Naive B cell (primary cell): Measurements from ENCODE around the gene USP20. TPM values are rescaled to one million over a fixed set of nuclear protein-coding genes. Genes with fewer than 3 reads are reported as not detected.
"Not testable (repeated sequence)": the region's sequence is repeated elsewhere in the genome, so short reads cannot be mapped to it uniquely, and the experiment has no call there.

Experiments
- ATAC-seq, 2 donors: fragments of 150-1000 bp; cut with Tn5 transposase; 2 replicates each; pipeline ENCODE4 v1.10.0; 2021; ENCODE audit warnings: low read depth in 2 of 2, mild to moderate bottlenecking in 2 of 2, moderate library complexity in 2 of 2
- DNase-seq: peaks from one replicate; pipeline ENCODE4 v3.0.0; 2022
- H3K27ac Mint-ChIP-seq, 6 donors: one replicate each; pipeline ENCODE4 v1.8.0; 2020 to 2022; ENCODE audit warnings: mild to moderate bottlenecking in 6 of 6, mixed read lengths in 6 of 6, moderate library complexity in 5 of 6, inconsistent platforms in 2 of 6
- H3K27me3 Mint-ChIP-seq, 3 donors: one replicate each; pipeline ENCODE4 v1.8.0; 2021 to 2022; ENCODE audit warnings: mixed read lengths in 3 of 3, mild to moderate bottlenecking in 1 of 3
- H3K36me3 Mint-ChIP-seq, 2 donors: one replicate each; pipeline ENCODE4 v1.8.0; 2020 to 2022; ENCODE audit warnings: mixed read lengths in 2 of 2, inconsistent platforms in 1 of 2, mild to moderate bottlenecking in 1 of 2
- H3K4me1 Mint-ChIP-seq, 3 donors: one replicate each; pipeline ENCODE4 v1.8.0; 2020 to 2022; ENCODE audit warnings: mixed read lengths in 3 of 3, inconsistent platforms in 1 of 3, mild to moderate bottlenecking in 1 of 3, moderate library complexity in 1 of 3
- H3K4me3 Mint-ChIP-seq, 8 donors: one replicate each; pipeline ENCODE4 v1.8.0; 2020 to 2022; ENCODE audit warnings: mild to moderate bottlenecking in 8 of 8, mixed read lengths in 8 of 8, moderate library complexity in 8 of 8, inconsistent platforms in 2 of 8
- H3K9me3 Mint-ChIP-seq, 7 donors: one replicate each; pipeline ENCODE4 v1.8.0; 2020 to 2022; ENCODE audit warnings: mixed read lengths in 7 of 7, mild to moderate bottlenecking in 5 of 7, inconsistent platforms in 2 of 7, moderate library complexity in 1 of 7
- polyA plus RNA-seq, 6 donors: library from polyadenylated mRNA; unstranded; fragments of 300-500 nt; fragmentation: Illumina TruSeq; gene quantifications; one replicate each; pipeline ENCODE4 v1.2.3, GENCODE V29; 2021; ENCODE audit warnings: low read depth in 6 of 6

Gene USP20
- 10 to 100 TPM; 12.7 to 23.9 (median 14.9) TPM for polyA plus RNA-seq

- H3K36me3 Mint-ChIP-seq = no peaks in the 10 kb centered on the region
- peak within 1 kb of the TSS; percentile 96 to 100 (median 98) for H3K27ac Mint-ChIP-seq
- H3K4me1 Mint-ChIP-seq = peaks cover 41 to 58% (median 54%) of the 10 kb centered on the region in 3 donors
- H3K4me3 Mint-ChIP-seq = peak within 1 kb of the TSS; percentile 95 to 99 (median 97)
- DNase-seq = peak; percentile 98
- no peaks in the 10 kb centered on the region for H3K27me3 Mint-ChIP-seq
- peak; percentile 89 for ATAC-seq
- H3K9me3 Mint-ChIP-seq = no peaks in the 10 kb centered on the region
Observed at GRCh38 chr9:129835128-129835859, at the start of gene USP20, which contains the start of gene C9orf78. Gene USP20, plus strand, starts transcription at chr9:129835458. Its CDS starts 17,098 bp downstream, at chr9:129852556. Gene C9orf78, minus strand, starts transcription at chr9:129835275. Its CDS starts 54 bp downstream, at chr9:129835221.

- no peaks in the 10 kb centered on the region for H3K9me3 Mint-ChIP-seq
- H3K4me1 Mint-ChIP-seq = peaks cover 4 to 13% (median 9%) of the 10 kb centered on the region in 3 donors
- no peak overlapping the region for H3K27ac Mint-ChIP-seq
- DNase-seq = no peak
- no peak for ATAC-seq
- H3K27me3 Mint-ChIP-seq = peaks cover 18 to 52% (median 38%) of the 10 kb centered on the region in 3 donors
- no peak overlapping the region for H3K4me3 Mint-ChIP-seq
- H3K36me3 Mint-ChIP-seq = no peaks in the 10 kb centered on the region
Observed at GRCh38 chr9:129785866-129786265, 49.4 kb upstream of the USP20 start.

GRCh38 chr9:129786481-129786880 is 48.8 kb upstream of the USP20 start:
- Mint-ChIP-seq H3K4me3 (peak overlapping the region in 1 of 8 donors; percentile 70), H3K27ac (no peak overlapping the region), H3K36me3 (no peaks in the 10 kb centered on the region), H3K9me3 (no peaks in the 10 kb centered on the region), H3K27me3 (peaks cover 18 to 52% (median 38%) of the 10 kb centered on the region in 3 donors), H3K4me1 (peaks cover 4 to 13% (median 9%) of the 10 kb centered on the region in 3 donors)
- ATAC-seq (no peak), DNase-seq (no peak)

GRCh38 chr9:129794549-129794948 is 40.7 kb upstream of the USP20 start:
- Mint-ChIP-seq H3K27me3 (peaks cover 7 to 32% (median 13%) of the 10 kb centered on the region in 3 donors), H3K36me3 (no peaks in the 10 kb centered on the region), H3K4me1 (peaks cover 0 to 8% (median 0%) of the 10 kb centered on the region in 3 donors), H3K27ac (no peak overlapping the region), H3K9me3 (no peaks in the 10 kb centered on the region), H3K4me3 (no peak overlapping the region)
- DNase-seq (no peak), ATAC-seq (no peak)

GRCh38 chr9:129796029-129796428 is 39.2 kb upstream of the USP20 start:
- not testable (repeated sequence) for H3K4me1 Mint-ChIP-seq, H3K9me3 Mint-ChIP-seq, H3K4me3 Mint-ChIP-seq, DNase-seq, H3K36me3 Mint-ChIP-seq, ATAC-seq
- peaks cover 0 to 27% (median 13%) of the 10 kb centered on the region in 3 donors for H3K27me3 Mint-ChIP-seq
- H3K27ac Mint-ChIP-seq = peak overlapping the region in 2 of 6 donors; percentile 21 to 43

- Mint-ChIP-seq H3K36me3 (no peaks in the 10 kb centered on the region), H3K4me3 (no peak overlapping the region), H3K9me3 (no peaks in the 10 kb centered on the region)
Observed at GRCh38 chr9:129798973-129799372, 36.3 kb upstream of the USP20 start.

GRCh38 chr9:129801504-129801903 is 33.8 kb upstream of the USP20 start:
- peaks cover 14 to 26% (median 15%) of the 10 kb centered on the region in 3 donors for H3K4me1 Mint-ChIP-seq
- peak overlapping the region in 3 of 6 donors; percentile 28 to 85 (median 70) for H3K27ac Mint-ChIP-seq
- peaks cover 0 to 7% of the 10 kb centered on the region in 2 donors for H3K36me3 Mint-ChIP-seq
- no peaks in the 10 kb centered on the region for H3K9me3 Mint-ChIP-seq
- DNase-seq (no peak), ATAC-seq (no peak)
- H3K4me3 Mint-ChIP-seq = peak overlapping the region in 6 of 8 donors; percentile 60 to 97 (median 71)
- H3K27me3 Mint-ChIP-seq = no peaks in the 10 kb centered on the region

More at GRCh38 chr9:129798973-129799372, 36.3 kb upstream of the USP20 start:
- H3K27me3 Mint-ChIP-seq = peaks cover 0 to 15% (median 13%) of the 10 kb centered on the region in 3 donors
- H3K27ac Mint-ChIP-seq = peak overlapping the region in 2 of 6 donors; percentile 47 to 59
- H3K4me1 Mint-ChIP-seq = peaks cover 2 to 11% (median 4%) of the 10 kb centered on the region in 3 donors
- no peak for ATAC-seq
- DNase-seq = no peak

GRCh38 chr9:129802833-129803675 is 32.2 kb upstream of the USP20 start, which contains the start of gene TOR1B:
Gene TOR1B, plus strand, starts transcription at chr9:129803184. Its CDS starts 29 bp downstream, at chr9:129803213.
- Mint-ChIP-seq H3K27me3 (no peaks in the 10 kb centered on the region), H3K4me3 (peak within 1 kb of the TSS; percentile 90 to 98 (median 95)), H3K36me3 (peaks cover 5 to 7% of the 10 kb centered on the region in 2 donors), H3K9me3 (no peaks in the 10 kb centered on the region), H3K27ac (peak within 1 kb of the TSS; percentile 90 to 98 (median 97)), H3K4me1 (peaks cover 14 to 33% (median 15%) of the 10 kb centered on the region in 3 donors)
- peak; percentile 98 for DNase-seq
- ATAC-seq = peak; percentile 95 to 96

- ATAC-seq = no peak
- no peaks in the 10 kb centered on the region for H3K27me3 Mint-ChIP-seq
- peak overlapping the region in 5 of 6 donors; percentile 60 to 90 (median 67) for H3K27ac Mint-ChIP-seq
- H3K4me3 Mint-ChIP-seq = peak overlapping the region; percentile 90 to 98 (median 95)
- no peak for DNase-seq
- peaks cover 5 to 7% of the 10 kb centered on the region in 2 donors for H3K36me3 Mint-ChIP-seq
- H3K9me3 Mint-ChIP-seq = no peaks in the 10 kb centered on the region
- peaks cover 14 to 33% (median 15%) of the 10 kb centered on the region in 3 donors for H3K4me1 Mint-ChIP-seq
Observed at GRCh38 chr9:129803676-129804060, 31.6 kb upstream of the USP20 start.

GRCh38 chr9:129806061-129806460 is 29.2 kb upstream of the USP20 start:
- Mint-ChIP-seq H3K4me1 (peaks cover 14 to 36% (median 15%) of the 10 kb centered on the region in 3 donors), H3K27ac (peak overlapping the region in 5 of 6 donors; percentile 33 to 51 (median 41)), H3K9me3 (no peaks in the 10 kb centered on the region), H3K4me3 (peak overlapping the region in 3 of 8 donors; percentile 41 to 77 (median 76)), H3K36me3 (peaks cover 5 to 7% of the 10 kb centered on the region in 2 donors), H3K27me3 (no peaks in the 10 kb centered on the region)
- no peak for ATAC-seq
- DNase-seq = no peak

GRCh38 chr9:129809346-129809745 is 25.9 kb upstream of the USP20 start:
- H3K4me1 Mint-ChIP-seq = peaks cover 10 to 22% (median 16%) of the 10 kb centered on the region in 3 donors
- ATAC-seq (no peak), DNase-seq (no peak)
- H3K27ac Mint-ChIP-seq = peak overlapping the region in 1 of 6 donors; percentile 54
- no peaks in the 10 kb centered on the region for H3K9me3 Mint-ChIP-seq
- no peaks in the 10 kb centered on the region for H3K27me3 Mint-ChIP-seq
- H3K36me3 Mint-ChIP-seq = peaks cover 7 to 11% of the 10 kb centered on the region in 2 donors
- peak overlapping the region in 1 of 8 donors; percentile 2 for H3K4me3 Mint-ChIP-seq

GRCh38 chr9:129810116-129810515 is 25.1 kb upstream of the USP20 start:
- peak overlapping the region in 1 of 6 donors; percentile 32 for H3K27ac Mint-ChIP-seq
- DNase-seq = no peak
- H3K4me1 Mint-ChIP-seq = peaks cover 13 to 19% (median 15%) of the 10 kb centered on the region in 3 donors
- peaks cover 11 to 14% of the 10 kb centered on the region in 2 donors for H3K36me3 Mint-ChIP-seq
- no peaks in the 10 kb centered on the region for H3K27me3 Mint-ChIP-seq
- peak overlapping the region in 1 of 8 donors; percentile 21 for H3K4me3 Mint-ChIP-seq
- ATAC-seq = no peak
- H3K9me3 Mint-ChIP-seq = no peaks in the 10 kb centered on the region

GRCh38 chr9:129810788-129811187 is 24.5 kb upstream of the USP20 start:
- Mint-ChIP-seq H3K27me3 (no peaks in the 10 kb centered on the region), H3K36me3 (peaks cover 11 to 19% of the 10 kb centered on the region in 2 donors), H3K27ac (no peak overlapping the region), H3K9me3 (no peaks in the 10 kb centered on the region), H3K4me1 (peaks cover 15 to 17% (median 16%) of the 10 kb centered on the region in 3 donors), H3K4me3 (peak overlapping the region in 1 of 8 donors; percentile 5)
- no peak for DNase-seq
- ATAC-seq = no peak
